HepG2 (cell line): ENCODE data around the gene CISD1.
"Not testable (repeated sequence)": the region's sequence is repeated elsewhere in the genome, so short reads cannot be mapped to it uniquely, and the experiment has no call there.

Experiments
- CEBPB ChIP-seq: IDR thresholded peaks from 2 replicates; pipeline ENCODE4 v1.6.1; 2011; ENCODE audit warnings: low read depth, low read length, improper control_type of control experiment, borderline replicate concordance
- CTCF ChIP-seq: sonication (generic); formaldehyde crosslinking; IDR thresholded peaks from 2 replicates; pipeline ENCODE4 v1.5.0; 2020; ENCODE audit warnings: mild to moderate bottlenecking, missing genetic modification reagents, moderate library complexity
- EP300 ChIP-seq, 3 experiments: sonication (generic) in 1 of 3; formaldehyde crosslinking in 1 of 3; IDR thresholded peaks; 2 replicates each; pipeline versions ENCODE4 v1.5.1 to v1.6.1; 2011 to 2020; ENCODE audit warnings: low read depth in 2 of 3, low read length in 2 of 3, borderline replicate concordance in 1 of 3, improper control_type of control experiment in 1 of 3, mild to moderate bottlenecking in 1 of 3, missing genetic modification reagents in 1 of 3, moderate library complexity in 1 of 3
- POLR2A ChIP-seq, 2 experiments: IDR thresholded peaks; 2 replicates each; pipeline ENCODE4 v1.6.1; 2011; ENCODE audit warnings: low read depth in 2 of 2, low read length in 2 of 2, mild to moderate bottlenecking in 1 of 2, moderate library complexity in 1 of 2; ENCODE audit not compliant: insufficient read depth in 1 of 2
- POLR2AphosphoS5 ChIP-seq: IDR thresholded peaks from 2 replicates; pipeline ENCODE4 v1.6.1; 2012; ENCODE audit warnings: low read depth, low read length

- not testable (repeated sequence) for TF ChIP-seq POLR2A (IDR thresholded peaks at IDR 0.05; ENCODE audit: insufficient read depth in 1 of 2, low read depth in 2 of 2, low read length in 2 of 2); CEBPB; POLR2AphosphoS5; EP300 (IDR thresholded peaks at IDR 0.05; ENCODE audit: low read depth in 2 of 2, low read length in 2 of 2); EP300 (CRISPR knock-in tag; IDR thresholded peaks at IDR 0.05; ENCODE audit: borderline replicate concordance); CTCF (CRISPR knock-in tag)
These were observed 24.7 kb upstream of the CISD1 start for GRCh38 chr10:58244242-58244641.
